Endothelial cell of hepatic sinusoid (primary cell): Measurements from ENCODE around the gene MBD2.

Experiments used
- in situ Hi-C: cut with HindIII; loops from 2 replicates; pipeline ENCODE4 v1.10.0; 2017; ENCODE audit warnings: low sequenced_read_pairs

Gene MBD2

GRCh38 chr18:54116541-54117257 lies 107.8 kb downstream of the MBD2 start:
- in situ Hi-C loops: no loop called here

GRCh38 chr18:54112356-54112755 lies 112.1 kb downstream of the MBD2 start:
- in situ Hi-C loops: no loop called here

- in situ Hi-C loops: no loop called here
Measured at GRCh38 chr18:54109131-54109683, 115.3 kb downstream of the MBD2 start.

GRCh38 chr18:54102123-54102522 lies 122.3 kb downstream of the MBD2 start:
- in situ Hi-C loops: no loop called here
